Stimulated activated CD4-positive, alpha-beta T cell treated with anti-CD3 and anti-CD28 coated beads, TNF-alpha, amount 100 ng/mL, for 4 hours (primary cell): ENCODE measurements around the gene MC3R.
"Not testable (repeated sequence)": the region's sequence is repeated elsewhere in the genome, so short reads cannot be mapped to it uniquely, and the experiment has no call there.

Experiments used
- DNase-seq, 3 experiments: peaks; one replicate each; pipeline ENCODE4 v3.0.0-alpha.2; 2020; ENCODE audit warnings: low read depth in 3 of 3

The MC3R gene

GRCh38 chr20:56247954-56248782 is at the start of gene MC3R:
Gene MC3R, plus strand, starts transcription at chr20:56248732. Its CDS starts 112 bp downstream, at chr20:56248844.
- DNase-seq = peak in 2 of 3 experiments; percentile 0 to 5

GRCh38 chr20:56200456-56200855 is 48.1 kb upstream of the MC3R start:
- DNase-seq = no peak

- no peak for DNase-seq
These were observed 45.9 kb upstream of the MC3R start for GRCh38 chr20:56202493-56203077.

GRCh38 chr20:56204206-56204605 is 44.3 kb upstream of the MC3R start:
- no peak for DNase-seq

- DNase-seq = no peak
These were observed 43.2 kb upstream of the MC3R start for GRCh38 chr20:56205346-56205745.

- DNase-seq = no peak
These were observed 40.9 kb upstream of the MC3R start for GRCh38 chr20:56207656-56208055.

- no peak for DNase-seq
These were observed 40.4 kb upstream of the MC3R start for GRCh38 chr20:56208121-56208520.

- no peak for DNase-seq
These were observed 37.5 kb upstream of the MC3R start for GRCh38 chr20:56211051-56211450.

GRCh38 chr20:56212091-56212490 is 36.4 kb upstream of the MC3R start:
- DNase-seq = no peak

GRCh38 chr20:56213321-56213720 is 35.2 kb upstream of the MC3R start:
- DNase-seq = no peak

- DNase-seq = no peak
These were observed 33.4 kb upstream of the MC3R start for GRCh38 chr20:56215115-56215514.

- no peak for DNase-seq
These were observed 30.7 kb upstream of the MC3R start for GRCh38 chr20:56217829-56218228.

- DNase-seq = not testable (repeated sequence)
These were observed 27.3 kb upstream of the MC3R start for GRCh38 chr20:56221186-56221585.

- DNase-seq = no peak
These were observed 26.3 kb upstream of the MC3R start for GRCh38 chr20:56222201-56222600.

GRCh38 chr20:56222945-56223344 is 25.6 kb upstream of the MC3R start:
- no peak for DNase-seq

- no peak for DNase-seq
These were observed 25.2 kb upstream of the MC3R start for GRCh38 chr20:56223352-56223751.

- no peak for DNase-seq
These were observed 20.5 kb upstream of the MC3R start for GRCh38 chr20:56228021-56228420.

- DNase-seq = no peak
These were observed 18.7 kb upstream of the MC3R start for GRCh38 chr20:56229812-56230211.

GRCh38 chr20:56234110-56234509 is 14.4 kb upstream of the MC3R start:
- DNase-seq = no peak

- no peak for DNase-seq
These were observed 11.2 kb upstream of the MC3R start for GRCh38 chr20:56237335-56237734.

- no peak for DNase-seq
These were observed 4.3 kb upstream of the MC3R start for GRCh38 chr20:56244259-56244658.

GRCh38 chr20:56245761-56246160 is 2.8 kb upstream of the MC3R start:
- no peak for DNase-seq

GRCh38 chr20:56249244-56249955 is 868 bp downstream of the MC3R start:
- no peak for DNase-seq
